HL-60 (cell line): ENCODE results near the gene NRXN2.
"Not testable (repeated sequence)": the region's sequence is repeated elsewhere in the genome, so short reads cannot be mapped to it uniquely, and the experiment has no call there.

Source experiments
- DNase-seq, 2 experiments: peaks; one replicate each; pipeline ENCODE4 v3.0.0-alpha.2; 2010 to 2020; ENCODE audit warnings: low read depth in 1 of 2, low spot score in 1 of 2
- H3K27ac ChIP-seq: fragments of 250-450 bp; sonication (Bioruptor Pico); replicated peaks from 2 replicates; pipeline ENCODE4 v1.5.1; 2020; ENCODE audit warnings: mild to moderate bottlenecking, moderate library complexity
- H3K27me3 ChIP-seq: fragments of 250-450 bp; sonication (Bioruptor Pico); 2 replicates; pipeline ENCODE4 v1.5.1; 2021; ENCODE audit warnings: mild to moderate bottlenecking, moderate library complexity; ENCODE audit not compliant: insufficient read depth, poor library complexity, severe bottlenecking
- H3K4me3 ChIP-seq: replicated peaks from 2 replicates; pipeline ENCODE4 v1.5.1; 2011; ENCODE audit warnings: mild to moderate bottlenecking, control low read depth, low read length; ENCODE audit not compliant: insufficient read depth
- GABPA ChIP-seq: IDR thresholded peaks from 2 replicates; pipeline ENCODE4 v1.6.1; 2012; ENCODE audit warnings: low read depth
- POLR2AphosphoS5 ChIP-seq: IDR thresholded peaks from 2 replicates; pipeline ENCODE4 v1.6.1; 2012; ENCODE audit warnings: low read depth
- SPI1 ChIP-seq: IDR thresholded peaks from 2 replicates; pipeline ENCODE4 v1.6.1; 2012; ENCODE audit warnings: low read depth, mild to moderate bottlenecking, borderline replicate concordance
- TF ChIP-seq, protein P1 (sequence below): IDR thresholded peaks from 2 replicates; pipeline ENCODE4 v1.6.1; 2012; ENCODE audit warnings: low read depth; ENCODE audit not compliant: insufficient replicate concordance
- TF ChIP-seq, protein P2 (sequence below): IDR thresholded peaks from one replicate; pipeline ENCODE4 v1.5.1; 2011; ENCODE audit warnings: low read length, control low read depth, inconsistent platforms; ENCODE audit not compliant: insufficient read depth

Gene NRXN2

DNA sequence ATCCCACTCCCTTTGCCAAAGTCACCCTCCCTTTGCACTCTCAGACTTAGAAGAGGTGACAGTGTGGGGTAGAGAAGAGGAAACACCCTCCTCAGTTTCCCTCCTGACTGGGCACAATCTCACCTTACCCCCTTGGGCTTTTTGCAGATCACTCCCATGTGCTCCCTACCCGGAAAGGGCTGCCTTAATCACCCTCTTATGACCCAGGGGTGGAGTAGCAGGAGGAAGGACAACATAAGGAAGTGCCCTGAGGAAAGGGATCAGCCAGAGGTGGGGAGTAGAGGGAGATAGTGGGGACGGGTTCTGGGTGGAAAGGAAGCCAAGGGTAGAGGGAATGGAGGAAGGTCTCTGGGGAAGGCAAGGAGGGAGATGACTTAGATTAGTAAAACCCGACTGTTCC is 52.0 kb downstream of the NRXN2 start:
- Histone ChIP-seq H3K27ac (no peak overlapping the region), H3K27me3 (no peaks in the 10 kb centered on the region), H3K4me3 (no peak overlapping the region)
- DNase-seq, result no peak
- no peak for TF ChIP-seq POLR2AphosphoS5
- no peak for TF ChIP-seq SPI1
- no peak for TF ChIP-seq GABPA
- TF ChIP-seq, protein P1, sequence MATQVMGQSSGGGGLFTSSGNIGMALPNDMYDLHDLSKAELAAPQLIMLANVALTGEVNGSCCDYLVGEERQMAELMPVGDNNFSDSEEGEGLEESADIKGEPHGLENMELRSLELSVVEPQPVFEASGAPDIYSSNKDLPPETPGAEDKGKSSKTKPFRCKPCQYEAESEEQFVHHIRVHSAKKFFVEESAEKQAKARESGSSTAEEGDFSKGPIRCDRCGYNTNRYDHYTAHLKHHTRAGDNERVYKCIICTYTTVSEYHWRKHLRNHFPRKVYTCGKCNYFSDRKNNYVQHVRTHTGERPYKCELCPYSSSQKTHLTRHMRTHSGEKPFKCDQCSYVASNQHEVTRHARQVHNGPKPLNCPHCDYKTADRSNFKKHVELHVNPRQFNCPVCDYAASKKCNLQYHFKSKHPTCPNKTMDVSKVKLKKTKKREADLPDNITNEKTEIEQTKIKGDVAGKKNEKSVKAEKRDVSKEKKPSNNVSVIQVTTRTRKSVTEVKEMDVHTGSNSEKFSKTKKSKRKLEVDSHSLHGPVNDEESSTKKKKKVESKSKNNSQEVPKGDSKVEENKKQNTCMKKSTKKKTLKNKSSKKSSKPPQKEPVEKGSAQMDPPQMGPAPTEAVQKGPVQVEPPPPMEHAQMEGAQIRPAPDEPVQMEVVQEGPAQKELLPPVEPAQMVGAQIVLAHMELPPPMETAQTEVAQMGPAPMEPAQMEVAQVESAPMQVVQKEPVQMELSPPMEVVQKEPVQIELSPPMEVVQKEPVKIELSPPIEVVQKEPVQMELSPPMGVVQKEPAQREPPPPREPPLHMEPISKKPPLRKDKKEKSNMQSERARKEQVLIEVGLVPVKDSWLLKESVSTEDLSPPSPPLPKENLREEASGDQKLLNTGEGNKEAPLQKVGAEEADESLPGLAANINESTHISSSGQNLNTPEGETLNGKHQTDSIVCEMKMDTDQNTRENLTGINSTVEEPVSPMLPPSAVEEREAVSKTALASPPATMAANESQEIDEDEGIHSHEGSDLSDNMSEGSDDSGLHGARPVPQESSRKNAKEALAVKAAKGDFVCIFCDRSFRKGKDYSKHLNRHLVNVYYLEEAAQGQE, result no peak
- TF ChIP-seq, protein P2, sequence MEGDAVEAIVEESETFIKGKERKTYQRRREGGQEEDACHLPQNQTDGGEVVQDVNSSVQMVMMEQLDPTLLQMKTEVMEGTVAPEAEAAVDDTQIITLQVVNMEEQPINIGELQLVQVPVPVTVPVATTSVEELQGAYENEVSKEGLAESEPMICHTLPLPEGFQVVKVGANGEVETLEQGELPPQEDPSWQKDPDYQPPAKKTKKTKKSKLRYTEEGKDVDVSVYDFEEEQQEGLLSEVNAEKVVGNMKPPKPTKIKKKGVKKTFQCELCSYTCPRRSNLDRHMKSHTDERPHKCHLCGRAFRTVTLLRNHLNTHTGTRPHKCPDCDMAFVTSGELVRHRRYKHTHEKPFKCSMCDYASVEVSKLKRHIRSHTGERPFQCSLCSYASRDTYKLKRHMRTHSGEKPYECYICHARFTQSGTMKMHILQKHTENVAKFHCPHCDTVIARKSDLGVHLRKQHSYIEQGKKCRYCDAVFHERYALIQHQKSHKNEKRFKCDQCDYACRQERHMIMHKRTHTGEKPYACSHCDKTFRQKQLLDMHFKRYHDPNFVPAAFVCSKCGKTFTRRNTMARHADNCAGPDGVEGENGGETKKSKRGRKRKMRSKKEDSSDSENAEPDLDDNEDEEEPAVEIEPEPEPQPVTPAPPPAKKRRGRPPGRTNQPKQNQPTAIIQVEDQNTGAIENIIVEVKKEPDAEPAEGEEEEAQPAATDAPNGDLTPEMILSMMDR, result no peak

DNA sequence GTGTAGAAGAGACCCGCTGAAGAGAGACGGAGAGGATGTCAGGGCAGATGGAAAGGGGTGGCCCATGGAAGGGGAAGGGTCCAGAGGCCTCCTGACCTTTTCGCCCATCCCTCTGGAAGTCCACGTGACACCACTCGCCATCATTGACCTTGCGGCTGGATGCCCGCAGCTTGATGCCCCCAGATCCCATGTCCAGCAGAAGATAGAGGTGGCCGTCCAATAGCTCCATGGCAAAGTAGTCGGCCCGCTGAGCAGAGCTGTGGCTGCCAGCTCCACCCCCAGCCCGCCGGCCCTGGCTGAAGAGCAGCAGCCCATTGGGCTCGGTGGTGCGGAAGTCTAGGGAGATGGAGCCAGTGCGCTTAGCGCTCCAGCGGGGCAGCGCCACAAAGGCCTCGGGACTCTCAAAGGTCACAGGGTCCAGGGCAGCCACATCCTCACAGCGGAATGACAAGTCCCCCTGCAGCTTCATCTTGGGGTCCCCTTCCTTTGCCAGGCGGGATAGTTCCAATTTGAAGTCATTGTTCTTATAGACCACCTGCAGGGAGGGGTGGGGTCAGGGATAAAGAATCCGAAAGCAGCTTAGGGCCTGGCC is 55.7 kb downstream of the NRXN2 start:
- no peaks in the 10 kb centered on the region for H3K27me3 ChIP-seq
- no peak overlapping the region for H3K4me3 ChIP-seq
- DNase-seq, result no peak
- no peak overlapping the region for H3K27ac ChIP-seq
- TF ChIP-seq SPI1 (no peak), POLR2AphosphoS5 (no peak), GABPA (no peak)
- TF ChIP-seq, protein P1, result no peak
- TF ChIP-seq, protein P2, result no peak

DNA sequence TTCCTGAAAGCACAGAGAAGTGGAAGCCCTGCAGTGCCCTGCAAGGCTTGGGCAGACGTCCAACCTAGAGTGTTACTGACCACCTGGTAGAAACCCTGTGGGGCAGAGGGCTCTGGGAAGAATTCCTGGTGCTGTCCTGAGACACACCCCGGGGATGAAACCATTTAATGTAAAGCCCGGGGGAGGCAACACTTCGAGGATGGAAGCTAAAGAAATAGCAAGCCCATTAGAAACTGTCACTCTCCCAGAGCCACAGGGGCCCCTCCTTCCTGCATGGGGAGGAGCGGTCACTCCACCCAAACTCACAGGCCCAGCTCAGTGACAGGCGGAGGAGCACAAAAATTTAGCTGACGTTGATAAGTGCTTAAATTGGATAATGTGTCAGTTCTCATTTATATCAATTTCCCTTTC is 57.6 kb downstream of the NRXN2 start:
- no peak for DNase-seq
- H3K27me3 ChIP-seq, result no peaks in the 10 kb centered on the region
- no peak overlapping the region for H3K4me3 ChIP-seq
- TF ChIP-seq GABPA (no peak), SPI1 (no peak), POLR2AphosphoS5 (no peak)
- TF ChIP-seq, protein P1, result no peak
- TF ChIP-seq, protein P2, result no peak
- H3K27ac ChIP-seq, result no peak overlapping the region

DNA sequence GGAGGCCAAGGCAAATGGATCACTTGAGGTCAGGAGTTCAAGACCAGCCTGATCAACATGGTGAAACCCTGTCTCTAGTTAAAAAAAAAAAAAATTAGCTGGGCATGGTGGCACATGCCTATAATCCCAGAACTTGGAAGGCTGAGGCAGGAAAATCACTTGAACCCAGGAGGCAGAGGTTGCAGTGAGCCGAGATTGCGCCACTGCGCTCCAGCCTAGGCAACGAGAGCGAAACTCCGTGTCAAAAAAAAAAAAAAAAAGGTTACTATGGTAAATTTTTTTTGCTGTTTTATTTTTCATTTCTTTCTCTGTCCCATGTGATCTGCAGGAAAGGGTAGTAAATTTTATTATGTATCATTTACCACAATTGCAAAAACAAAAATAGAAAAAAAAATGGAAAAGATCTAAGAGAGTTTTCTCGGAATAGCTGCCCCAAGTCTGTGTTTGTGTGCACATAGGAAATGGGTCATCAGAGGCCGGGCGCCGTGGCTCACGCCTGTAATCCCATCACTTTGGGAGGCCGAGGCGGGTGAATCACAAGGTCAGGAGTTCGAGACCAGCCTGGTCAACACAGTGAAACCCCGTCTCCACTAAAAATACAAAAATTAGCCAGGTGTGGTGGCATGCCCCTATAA is 58.6 kb downstream of the NRXN2 start:
- DNase-seq, H3K27ac ChIP-seq, H3K27me3 ChIP-seq, H3K4me3 ChIP-seq: not testable (repeated sequence)
